Measurements from ENCODE around the gene RAX.

GRCh38 chr18:59264651-59265245 lies 8.5 kb downstream of the RAX start:
- TF ChIP-seq EZH2 (IDR thresholded peaks at IDR 0.05; ENCODE audit: borderline replicate concordance, low read depth, low read length, severe bottlenecking) (no peak), CTCF (IDR thresholded peaks at IDR 0.05; ENCODE audit: borderline replicate concordance, extremely low read depth, low read length, poor library complexity, severe bottlenecking) (no peak)

Data from DND-41 (cell line).